Neural cell (in vitro differentiated cells): ENCODE measurements around the gene PRRX2. TPM values are rescaled to one million over a fixed set of nuclear protein-coding genes. Genes with fewer than 3 reads are reported as not detected.

Experiments
- H2AFZ ChIP-seq: fragments of 200-600, 300-800 bp; sonication (generic), shearing (Covaris generic); 2 replicates; pipeline ENCODE4 v1.6.0; 2014; ENCODE audit warnings: low read depth, mild to moderate bottlenecking, antibody characterized with exemption, low read length, moderate library complexity
- H3F3A ChIP-seq: fragments of 200-600 bp; shearing (Covaris generic); 2 replicates; pipeline ENCODE4 v1.6.1; 2016; ENCODE audit warnings: mild to moderate bottlenecking, moderate library complexity, mixed read lengths, antibody characterized with exemption, low read length; ENCODE audit not compliant: insufficient read depth, poor library complexity, severe bottlenecking
- H3K27ac ChIP-seq: fragments of 200-600, 300-800 bp; sonication (generic), shearing (Covaris generic); 2 replicates; pipeline ENCODE4 v1.5.1; 2014; ENCODE audit warnings: mild to moderate bottlenecking, low read length, moderate library complexity
- H3K27me3 ChIP-seq: fragments of 300-800, 200-600 bp; sonication (generic), shearing (Covaris generic); 2 replicates; pipeline ENCODE4 v1.6.0; 2014; ENCODE audit warnings: mild to moderate bottlenecking, low read depth, low read length, moderate library complexity; ENCODE audit not compliant: insufficient read depth
- H3K36me3 ChIP-seq: fragments of 300-800, 200-600 bp; sonication (generic), shearing (Covaris generic); 2 replicates; pipeline ENCODE4 v1.5.1; 2014; ENCODE audit warnings: mild to moderate bottlenecking, antibody characterized with exemption, low read length, moderate library complexity; ENCODE audit not compliant: insufficient read depth
- H3K4me2 ChIP-seq: fragments of 300-800, 200-600 bp; sonication (generic), shearing (Covaris generic); 2 replicates; pipeline ENCODE4 v1.6.0; 2014; ENCODE audit warnings: mild to moderate bottlenecking, low read length
- H3K4me3 ChIP-seq: fragments of 300-800, 200-600 bp; sonication (generic), shearing (Covaris generic); 2 replicates; pipeline ENCODE4 v1.5.1; 2014; ENCODE audit warnings: mild to moderate bottlenecking, low read length, moderate library complexity
- H3K79me2 ChIP-seq: fragments of 200-600 bp; shearing (Covaris generic); replicated peaks from 2 replicates; pipeline ENCODE4 v1.6.0; 2014; ENCODE audit warnings: mild to moderate bottlenecking, low read length, moderate library complexity; ENCODE audit not compliant: insufficient read depth
- H3K9ac ChIP-seq: fragments of 300-800, 200-600 bp; sonication (generic), shearing (Covaris generic); 2 replicates; pipeline ENCODE4 v1.6.1; 2016; ENCODE audit warnings: mild to moderate bottlenecking, low read length, mixed read lengths
- H3K9me2 ChIP-seq: fragments of 200-600 bp; shearing (Covaris generic); 2 replicates; pipeline ENCODE4 v1.6.1; 2016; ENCODE audit warnings: mild to moderate bottlenecking, low read length, mixed read lengths; ENCODE audit not compliant: insufficient read depth
- H3K9me3 ChIP-seq: fragments of 200-600, 300-800 bp; sonication (generic), shearing (Covaris generic); 2 replicates; pipeline ENCODE4 v1.6.1; 2016; ENCODE audit warnings: mild to moderate bottlenecking, mixed run types, low read length, moderate library complexity, mixed read lengths
- H4K20me1 ChIP-seq: fragments of 200-600 bp; shearing (Covaris generic); 2 replicates; pipeline ENCODE4 v1.6.1; 2016; ENCODE audit warnings: mild to moderate bottlenecking, mixed run types; ENCODE audit not compliant: insufficient read depth
- CTCF ChIP-seq: fragments of 450-650 bp; IDR thresholded peaks from 2 replicates; pipeline ENCODE4 v1.5.1; 2014; ENCODE audit warnings: antibody characterized with exemption, mild to moderate bottlenecking, moderate library complexity; ENCODE audit not compliant: poor library complexity, severe bottlenecking
- EP300 ChIP-seq: fragments of 450-650 bp; conservative IDR thresholded peaks from 2 replicates; pipeline ENCODE4 v1.6.1; 2014; ENCODE audit warnings: antibody characterized with exemption, mild to moderate bottlenecking, moderate library complexity; ENCODE audit not compliant: poor library complexity, severe bottlenecking
- EZH2 ChIP-seq: fragments of 200-600, 300-800 bp; shearing (Covaris generic), sonication (generic); IDR thresholded peaks from 2 replicates; pipeline ENCODE4 v1.6.1; 2014; ENCODE audit warnings: antibody characterized with exemption, low read length, borderline replicate concordance, mild to moderate bottlenecking; ENCODE audit not compliant: insufficient read depth, poor library complexity, severe bottlenecking
- MXI1 ChIP-seq: fragments of 450-650 bp; conservative IDR thresholded peaks from 2 replicates; pipeline ENCODE4 v1.6.1; 2014; ENCODE audit warnings: antibody characterized with exemption, mild to moderate bottlenecking; ENCODE audit not compliant: poor library complexity, severe bottlenecking
- POLR2AphosphoS5 ChIP-seq: IDR thresholded peaks from 2 replicates; pipeline ENCODE4 v1.6.1; 2012
- RAD21 ChIP-seq: fragments of 450-650 bp; conservative IDR thresholded peaks from 2 replicates; pipeline ENCODE4 v1.6.1; 2014; ENCODE audit warnings: antibody characterized with exemption, mild to moderate bottlenecking, moderate library complexity
- REST ChIP-seq: IDR thresholded peaks from 2 replicates; pipeline ENCODE4 v1.6.1; 2012; ENCODE audit warnings: borderline replicate concordance
- SMC3 ChIP-seq: fragments of 450-650 bp; conservative IDR thresholded peaks from 2 replicates; pipeline ENCODE4 v1.6.1; 2014; ENCODE audit warnings: antibody characterized with exemption, mild to moderate bottlenecking, moderate library complexity; ENCODE audit not compliant: poor library complexity
- TAF1 ChIP-seq: IDR thresholded peaks from 2 replicates; pipeline ENCODE4 v1.6.1; 2012; ENCODE audit warnings: low read depth
- polyA plus RNA-seq: library from polyadenylated mRNA; depleted of rRNA; stranded (reverse); fragments of >200 nt; gene quantifications from 2 replicates; pipeline ENCODE4 v1.2.3, GENCODE V29; 2014

PRRX2 gene
- polyA plus RNA-seq, 1 donor from 2014 or later: not detected

DNA sequence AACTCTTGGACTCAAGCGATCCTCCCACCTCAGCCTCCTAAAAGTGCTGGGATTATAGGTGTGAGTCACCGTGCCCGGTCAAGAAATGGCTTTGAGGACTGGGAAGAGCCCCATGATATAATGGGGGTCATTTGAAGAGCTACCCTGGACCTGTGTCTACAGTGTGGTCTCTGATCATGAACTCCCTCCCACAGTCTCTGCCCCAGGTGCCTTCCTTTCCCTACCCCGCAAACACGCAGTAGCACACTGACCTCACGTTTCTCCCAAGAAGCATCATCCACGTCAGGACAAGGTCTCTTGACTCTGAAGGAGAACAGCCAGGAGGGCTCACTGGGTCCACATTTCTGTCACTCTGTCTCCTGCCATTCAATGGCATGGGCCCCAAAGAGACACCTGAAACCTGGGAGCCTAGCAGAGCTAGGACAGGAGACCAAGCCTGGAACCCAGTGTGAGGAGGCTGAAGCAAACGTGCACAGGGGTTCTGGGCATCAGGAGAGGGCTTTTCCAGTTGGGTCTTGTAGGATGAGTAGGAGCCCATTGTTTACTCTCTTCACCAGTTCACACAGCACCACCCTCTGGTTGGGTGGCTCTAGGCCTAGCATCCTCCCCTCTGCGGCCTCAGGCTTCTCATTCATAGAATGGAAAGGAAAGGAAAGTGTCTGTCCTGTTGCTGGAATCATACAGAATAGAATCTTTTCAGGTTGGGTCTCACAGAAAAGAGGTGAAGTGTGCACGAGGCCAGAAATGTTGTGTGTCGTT is 23.0 kb downstream of the PRRX2 start:
- no peaks in the 10 kb centered on the region for H3K79me2 ChIP-seq
- no peaks in the 10 kb centered on the region for H4K20me1 ChIP-seq

GRCh38 chr9:129692534-129692933 is 27.1 kb downstream of the PRRX2 start:
- no peak overlapping the region for H3K4me3 ChIP-seq
- H3K9ac ChIP-seq: no peak overlapping the region
- no peak overlapping the region for H2AFZ ChIP-seq
- no peaks in the 10 kb centered on the region for H3F3A ChIP-seq
- no peaks in the 10 kb centered on the region for H3K9me2 ChIP-seq
- H4K20me1 ChIP-seq: no peaks in the 10 kb centered on the region
- H3K4me2 ChIP-seq: no peak overlapping the region
- H3K9me3 ChIP-seq: no peaks in the 10 kb centered on the region
- H3K27me3 ChIP-seq: peaks cover 21% of the 10 kb centered on the region
- H3K36me3 ChIP-seq: no peaks in the 10 kb centered on the region
- no peaks in the 10 kb centered on the region for H3K79me2 ChIP-seq
- no peak overlapping the region for H3K27ac ChIP-seq
- TF ChIP-seq CTCF: no peak
- TF ChIP-seq REST: no peak
- TF ChIP-seq EP300: no peak
- no peak for TF ChIP-seq TAF1
- TF ChIP-seq MXI1: no peak

More for the DNA sequence above, 23.0 kb downstream of the PRRX2 start:
- Histone ChIP-seq H3K27ac (no peak overlapping the region), H2AFZ (no peak overlapping the region), H3K9me2 (no peaks in the 10 kb centered on the region), H3K9ac (no peak overlapping the region), H3K4me2 (no peak overlapping the region), H3K9me3 (no peaks in the 10 kb centered on the region), H3K4me3 (no peak overlapping the region), H3F3A (no peaks in the 10 kb centered on the region), H3K36me3 (no peaks in the 10 kb centered on the region), H3K27me3 (no peaks in the 10 kb centered on the region)
- no peak for TF ChIP-seq MXI1
- TF ChIP-seq EP300: no peak
- TF ChIP-seq POLR2AphosphoS5: no peak
- no peak for TF ChIP-seq TAF1
- TF ChIP-seq EZH2: no peak
- TF ChIP-seq RAD21: no peak
- TF ChIP-seq CTCF: no peak
- no peak for TF ChIP-seq REST
- no peak for TF ChIP-seq SMC3
